Activated CD8-positive, alpha-beta T cell treated with anti-CD3 and anti-CD28 coated beads for 36 hours (primary cell): Measurements from ENCODE around the gene SLIT3. TPM values are rescaled to one million over a fixed set of nuclear protein-coding genes. Genes with fewer than 3 reads are reported as not detected.

Experiments
- ATAC-seq: fragments of 200-7000 bp; cut with Tn5 transposase; one replicate; pipeline ENCODE4 v1.10.0; 2021; ENCODE audit warnings: mild to moderate bottlenecking, moderate library complexity
- CTCF ChIA-PET: fragments of 350-600 bp; sonication (Branson Sonifier 250); formaldehyde crosslinking; loops from one replicate; lab custom pipeline; 2021; ENCODE audit warnings: antibody characterized with exemption; lab: Charles Lee
- POLR2A ChIA-PET: fragments of 350-600 bp; sonication (Branson Sonifier 250); formaldehyde crosslinking; loops from one replicate; lab custom pipeline; 2021; ENCODE audit warnings: antibody characterized with exemption; lab: Charles Lee
- DNase-seq: peaks from one replicate; pipeline ENCODE4 v3.0.0-alpha.2; 2020
- H3K27ac Mint-ChIP-seq: one replicate; pipeline ENCODE4 v1.8.0; 2021; ENCODE audit warnings: mild to moderate bottlenecking, mixed read lengths
- H3K27me3 Mint-ChIP-seq: one replicate; pipeline ENCODE4 v1.8.0; 2021; ENCODE audit warnings: mixed read lengths
- H3K36me3 Mint-ChIP-seq: one replicate; pipeline ENCODE4 v1.8.0; 2021; ENCODE audit warnings: low read depth, mixed read lengths
- H3K4me1 Mint-ChIP-seq: one replicate; pipeline ENCODE4 v1.8.0; 2021; ENCODE audit warnings: low read depth, mixed read lengths
- H3K4me3 Mint-ChIP-seq: one replicate; pipeline ENCODE4 v1.8.0; 2021; ENCODE audit warnings: mild to moderate bottlenecking, moderate library complexity, mixed read lengths
- H3K9me3 Mint-ChIP-seq: one replicate; pipeline ENCODE4 v1.8.0; 2021; ENCODE audit warnings: mixed read lengths
- CTCF ChIP-seq: fragments of 200-600 bp; IDR thresholded peaks from one replicate; pipeline ENCODE4 v1.8.0; 2022; ENCODE audit warnings: antibody characterized with exemption, mild to moderate bottlenecking
- intact Hi-C: fragments of 100-400 bp; cut with micrococcal nuclease; formaldehyde crosslinking; loops from one replicate; pipeline ENCODE4 v1.10.0; 2022
- total RNA-seq, 2 experiments: library from RNA; stranded (reverse); gene quantifications; one replicate each; pipeline ENCODE4 v1.2.3, GENCODE V29; 2021

SLIT3 gene
- total RNA-seq, 2 experiments from 2014 or later: 0.69 to 0.74 TPM

- Mint-ChIP-seq H3K9me3 (no peaks in the 10 kb centered on the region), H3K27ac (no peak overlapping the region), H3K36me3 (no peaks in the 10 kb centered on the region), H3K4me3 (no peak overlapping the region), H3K4me1 (no peaks in the 10 kb centered on the region), H3K27me3 (peaks cover 5% of the 10 kb centered on the region)
- ATAC-seq (no peak), DNase-seq (no peak)
- intact Hi-C loops: no loop called here
- ChIA-PET POLR2A (no interaction called here), CTCF (no interaction called here)
- TF ChIP-seq CTCF: no peak
Measured at GRCh38 chr5:168859471-168859870, 441.5 kb downstream of the SLIT3 start.

- Mint-ChIP-seq H3K4me1 (peaks cover 2% of the 10 kb centered on the region), H3K9me3 (no peaks in the 10 kb centered on the region), H3K4me3 (no peak overlapping the region), H3K27ac (no peak overlapping the region), H3K36me3 (no peaks in the 10 kb centered on the region), H3K27me3 (peaks cover 5% of the 10 kb centered on the region)
- DNase-seq: no peak
- TF ChIP-seq CTCF: no peak
- CTCF ChIA-PET: no interaction called here
- POLR2A ChIA-PET: no interaction called here
- no peak for ATAC-seq
- intact Hi-C loops: no loop called here
Measured at GRCh38 chr5:168858994-168859393, 441.9 kb downstream of the SLIT3 start.

- Mint-ChIP-seq H3K9me3 (no peaks in the 10 kb centered on the region), H3K36me3 (no peaks in the 10 kb centered on the region), H3K4me1 (peaks cover 5% of the 10 kb centered on the region), H3K27ac (no peak overlapping the region), H3K4me3 (no peak overlapping the region), H3K27me3 (peaks cover 5% of the 10 kb centered on the region)
- POLR2A ChIA-PET: no interaction called here
- CTCF ChIA-PET: no interaction called here
- DNase-seq (no peak), ATAC-seq (no peak)
- TF ChIP-seq CTCF: no peak
- intact Hi-C loops: no loop called here
Measured at GRCh38 chr5:168858371-168858770, 442.6 kb downstream of the SLIT3 start.

GRCh38 chr5:168853972-168854371 lies 447.0 kb downstream of the SLIT3 start:
- no peak for DNase-seq
- CTCF ChIA-PET: interaction anchor here (2.0 kb wide), 1 partner anchor 174 kb away, joined by 5 read pairs; no protein-coding TSS in a partner anchor
- intact Hi-C loops: no loop called here
- POLR2A ChIA-PET: interaction anchor here (1.2 kb wide), 1 partner anchor 17 kb away, joined by 3 read pairs; no protein-coding TSS in a partner anchor
- ATAC-seq: no peak
- H3K27me3 Mint-ChIP-seq: peaks cover 8% of the 10 kb centered on the region
- H3K4me1 Mint-ChIP-seq: peaks cover 21% of the 10 kb centered on the region
- H3K36me3 Mint-ChIP-seq: no peaks in the 10 kb centered on the region
- TF ChIP-seq CTCF: no peak
- no peak overlapping the region for H3K27ac Mint-ChIP-seq
- no peak overlapping the region for H3K4me3 Mint-ChIP-seq
- no peaks in the 10 kb centered on the region for H3K9me3 Mint-ChIP-seq

GRCh38 chr5:168852329-168852728 lies 448.6 kb downstream of the SLIT3 start:
- Mint-ChIP-seq H3K4me1 (peaks cover 21% of the 10 kb centered on the region), H3K27ac (peak overlapping the region; percentile 58), H3K4me3 (peak overlapping the region; percentile 35), H3K27me3 (peaks cover 11% of the 10 kb centered on the region), H3K9me3 (no peaks in the 10 kb centered on the region), H3K36me3 (no peaks in the 10 kb centered on the region)
- ATAC-seq: peak; percentile 58
- CTCF ChIA-PET: no interaction called here
- intact Hi-C loops: no loop called here
- POLR2A ChIA-PET: no interaction called here
- no peak for TF ChIP-seq CTCF
- DNase-seq: peak; percentile 15
